Fibroblast of skin of back (primary cell): Measurements from ENCODE around the gene NAALADL2.
"Not testable (repeated sequence)": the region's sequence is repeated elsewhere in the genome, so short reads cannot be mapped to it uniquely, and the experiment has no call there.

Experiments
- DNase-seq: peaks from one replicate; pipeline ENCODE4 v3.0.0-alpha.2; 2013

The NAALADL2 gene

GRCh38 chr3:175798326-175798725, 939.2 kb downstream of the NAALADL2 start:
- no peak for DNase-seq

- no peak for DNase-seq
Observed at GRCh38 chr3:175805825-175806224, 946.7 kb downstream of the NAALADL2 start.

GRCh38 chr3:175807175-175807574, 948.0 kb downstream of the NAALADL2 start:
- no peak for DNase-seq

GRCh38 chr3:175818811-175819464, 959.8 kb downstream of the NAALADL2 start:
- no peak for DNase-seq

GRCh38 chr3:175822766-175823491, 963.8 kb downstream of the NAALADL2 start:
- DNase-seq: not testable (repeated sequence)

- DNase-seq: not testable (repeated sequence)
Observed at GRCh38 chr3:175825016-175825580, 966.0 kb downstream of the NAALADL2 start.

- no peak for DNase-seq
Observed at GRCh38 chr3:175826759-175827158, 967.6 kb downstream of the NAALADL2 start.

GRCh38 chr3:175829809-175830208, 970.7 kb downstream of the NAALADL2 start:
- DNase-seq: not testable (repeated sequence)

- not testable (repeated sequence) for DNase-seq
Observed at GRCh38 chr3:175835763-175836162, 976.6 kb downstream of the NAALADL2 start.

GRCh38 chr3:175836617-175837016, 977.5 kb downstream of the NAALADL2 start:
- DNase-seq: no peak

- DNase-seq: no peak
Observed at GRCh38 chr3:175837962-175838361, 978.8 kb downstream of the NAALADL2 start.

GRCh38 chr3:175839366-175840005, 980.4 kb downstream of the NAALADL2 start:
- DNase-seq: no peak

- no peak for DNase-seq
Observed at GRCh38 chr3:175851541-175851940, 992.4 kb downstream of the NAALADL2 start.

- no peak for DNase-seq
Observed at GRCh38 chr3:175852560-175852959, 993.4 kb downstream of the NAALADL2 start.

GRCh38 chr3:175857666-175858270, 998.6 kb downstream of the NAALADL2 start:
- no peak for DNase-seq
